Hepatocyte (in vitro differentiated cells): Measurements from ENCODE around the gene LONP2.

Experiments used
- EZH2 ChIP-seq: fragments of 200-600 bp; sonication (generic); IDR thresholded peaks from 2 replicates; pipeline ENCODE4 v1.6.1; 2016; ENCODE audit warnings: antibody characterized with exemption, mild to moderate bottlenecking, borderline replicate concordance
- TF ChIP-seq, protein P1 (sequence below): fragments of 200-600 bp; sonication (generic); IDR thresholded peaks from 2 replicates; pipeline ENCODE4 v1.5.1; 2016; ENCODE audit warnings: antibody characterized with exemption, mild to moderate bottlenecking; ENCODE audit not compliant: poor library complexity

DNA sequence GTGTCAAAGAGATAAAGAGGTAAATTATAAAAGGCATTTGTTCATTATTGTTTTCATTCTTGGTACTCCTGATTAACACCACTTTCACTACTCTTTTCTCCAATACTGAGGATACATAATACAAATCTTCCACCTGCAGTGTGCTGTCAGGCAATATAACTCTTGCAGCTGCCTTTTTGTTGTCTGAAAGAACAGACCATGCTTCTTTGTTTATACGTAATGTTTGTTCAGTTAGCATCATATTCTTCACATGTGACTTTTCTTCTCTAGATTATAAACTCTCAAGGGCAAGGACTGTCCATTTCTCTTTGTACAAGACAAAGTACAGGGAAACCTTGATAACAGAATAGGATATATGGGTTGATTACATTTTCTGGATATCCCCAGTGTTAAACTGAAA, 17.5 kb downstream of the LONP2 start:
- TF ChIP-seq, protein P1, sequence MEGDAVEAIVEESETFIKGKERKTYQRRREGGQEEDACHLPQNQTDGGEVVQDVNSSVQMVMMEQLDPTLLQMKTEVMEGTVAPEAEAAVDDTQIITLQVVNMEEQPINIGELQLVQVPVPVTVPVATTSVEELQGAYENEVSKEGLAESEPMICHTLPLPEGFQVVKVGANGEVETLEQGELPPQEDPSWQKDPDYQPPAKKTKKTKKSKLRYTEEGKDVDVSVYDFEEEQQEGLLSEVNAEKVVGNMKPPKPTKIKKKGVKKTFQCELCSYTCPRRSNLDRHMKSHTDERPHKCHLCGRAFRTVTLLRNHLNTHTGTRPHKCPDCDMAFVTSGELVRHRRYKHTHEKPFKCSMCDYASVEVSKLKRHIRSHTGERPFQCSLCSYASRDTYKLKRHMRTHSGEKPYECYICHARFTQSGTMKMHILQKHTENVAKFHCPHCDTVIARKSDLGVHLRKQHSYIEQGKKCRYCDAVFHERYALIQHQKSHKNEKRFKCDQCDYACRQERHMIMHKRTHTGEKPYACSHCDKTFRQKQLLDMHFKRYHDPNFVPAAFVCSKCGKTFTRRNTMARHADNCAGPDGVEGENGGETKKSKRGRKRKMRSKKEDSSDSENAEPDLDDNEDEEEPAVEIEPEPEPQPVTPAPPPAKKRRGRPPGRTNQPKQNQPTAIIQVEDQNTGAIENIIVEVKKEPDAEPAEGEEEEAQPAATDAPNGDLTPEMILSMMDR = no peak
- no peak for TF ChIP-seq EZH2
